T-helper 2 cell treated with Interferon-gamma antibody and Interleukin-4, amounts not matched to agents 5 μg/mL and 100 μg/mL, for 36 hours (primary cell): ENCODE data around the gene MTMR12.
"Not testable (repeated sequence)": the region's sequence is repeated elsewhere in the genome, so short reads cannot be mapped to it uniquely, and the experiment has no call there.

Experiments used
- DNase-seq: peaks from one replicate; pipeline ENCODE4 v3.0.0; 2021; ENCODE audit warnings: low spot score
- H3K27ac Mint-ChIP-seq: one replicate; pipeline ENCODE4 v1.8.0; 2021; ENCODE audit warnings: mild to moderate bottlenecking, mixed read lengths
- H3K27me3 Mint-ChIP-seq: one replicate; pipeline ENCODE4 v1.8.0; 2021; ENCODE audit warnings: low read depth, mixed read lengths
- H3K36me3 Mint-ChIP-seq: one replicate; pipeline ENCODE4 v1.8.0; 2021; ENCODE audit warnings: low read depth, mixed read lengths
- H3K4me1 Mint-ChIP-seq: one replicate; pipeline ENCODE4 v1.8.0; 2021; ENCODE audit warnings: low read depth, mixed read lengths
- H3K4me3 Mint-ChIP-seq: one replicate; pipeline ENCODE4 v1.8.0; 2022; ENCODE audit warnings: mild to moderate bottlenecking, moderate library complexity, mixed read lengths
- H3K9me3 Mint-ChIP-seq: one replicate; pipeline ENCODE4 v1.8.0; 2021; ENCODE audit warnings: mixed read lengths

Gene MTMR12

DNA sequence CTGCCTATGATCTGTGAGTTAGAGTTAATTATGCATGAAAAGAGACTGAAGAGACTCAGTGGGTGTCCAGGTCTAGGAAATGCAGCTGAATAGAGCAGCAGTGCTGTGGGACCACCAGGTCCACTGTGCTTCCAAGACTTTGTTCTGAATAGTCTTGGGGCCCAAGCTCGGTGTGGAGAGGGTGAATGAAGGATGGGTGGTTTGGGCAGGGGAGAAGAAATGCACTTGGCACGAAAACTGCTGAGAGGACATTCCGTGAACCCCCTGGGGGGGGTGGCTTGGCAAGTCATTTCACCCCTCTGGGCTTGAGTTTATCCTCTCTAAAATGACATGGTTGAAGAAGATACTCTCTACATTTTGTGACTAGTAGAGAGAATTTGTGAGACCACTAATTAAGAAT is 102.6 kb downstream of the MTMR12 start:
- Mint-ChIP-seq H3K4me3 (no peak overlapping the region), H3K36me3 (peaks cover 2% of the 10 kb centered on the region), H3K27me3 (no peaks in the 10 kb centered on the region), H3K4me1 (peaks cover 13% of the 10 kb centered on the region), H3K9me3 (peaks cover 8% of the 10 kb centered on the region), H3K27ac (peak overlapping the region; percentile 93)
- no peak for DNase-seq

DNA sequence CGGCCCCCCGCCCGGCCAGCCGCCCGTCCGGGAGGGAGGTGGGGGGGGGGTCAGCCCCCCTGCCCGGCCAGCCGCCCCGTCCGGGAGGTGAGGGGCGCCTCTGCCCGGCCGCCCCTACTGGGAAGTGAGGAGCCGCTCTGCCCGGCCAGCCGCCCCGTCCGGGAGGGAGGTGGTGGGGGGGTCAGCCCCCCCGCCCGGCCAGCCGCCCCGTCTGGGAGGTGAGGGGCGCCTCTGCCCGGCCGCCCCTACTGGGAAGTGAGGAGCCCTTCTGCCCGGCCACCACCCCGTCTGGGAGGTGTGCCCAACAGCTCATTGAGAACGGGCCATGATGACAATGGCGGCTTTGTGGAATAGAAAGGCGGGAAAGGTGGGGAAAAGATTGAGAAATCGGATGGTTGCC is 103.9 kb downstream of the MTMR12 start:
- H3K4me3 Mint-ChIP-seq, DNase-seq, H3K27ac Mint-ChIP-seq, H3K27me3 Mint-ChIP-seq, H3K9me3 Mint-ChIP-seq, H3K36me3 Mint-ChIP-seq: not testable (repeated sequence)
- H3K4me1 Mint-ChIP-seq = peaks cover 13% of the 10 kb centered on the region

GRCh38 chr5:32207355-32207634 is 105.4 kb downstream of the MTMR12 start:
- Mint-ChIP-seq H3K4me3 (no peak overlapping the region), H3K9me3 (peaks cover 5% of the 10 kb centered on the region), H3K27ac (no peak overlapping the region), H3K36me3 (peaks cover 2% of the 10 kb centered on the region), H3K4me1 (peaks cover 12% of the 10 kb centered on the region), H3K27me3 (no peaks in the 10 kb centered on the region)
- DNase-seq = no peak

DNA sequence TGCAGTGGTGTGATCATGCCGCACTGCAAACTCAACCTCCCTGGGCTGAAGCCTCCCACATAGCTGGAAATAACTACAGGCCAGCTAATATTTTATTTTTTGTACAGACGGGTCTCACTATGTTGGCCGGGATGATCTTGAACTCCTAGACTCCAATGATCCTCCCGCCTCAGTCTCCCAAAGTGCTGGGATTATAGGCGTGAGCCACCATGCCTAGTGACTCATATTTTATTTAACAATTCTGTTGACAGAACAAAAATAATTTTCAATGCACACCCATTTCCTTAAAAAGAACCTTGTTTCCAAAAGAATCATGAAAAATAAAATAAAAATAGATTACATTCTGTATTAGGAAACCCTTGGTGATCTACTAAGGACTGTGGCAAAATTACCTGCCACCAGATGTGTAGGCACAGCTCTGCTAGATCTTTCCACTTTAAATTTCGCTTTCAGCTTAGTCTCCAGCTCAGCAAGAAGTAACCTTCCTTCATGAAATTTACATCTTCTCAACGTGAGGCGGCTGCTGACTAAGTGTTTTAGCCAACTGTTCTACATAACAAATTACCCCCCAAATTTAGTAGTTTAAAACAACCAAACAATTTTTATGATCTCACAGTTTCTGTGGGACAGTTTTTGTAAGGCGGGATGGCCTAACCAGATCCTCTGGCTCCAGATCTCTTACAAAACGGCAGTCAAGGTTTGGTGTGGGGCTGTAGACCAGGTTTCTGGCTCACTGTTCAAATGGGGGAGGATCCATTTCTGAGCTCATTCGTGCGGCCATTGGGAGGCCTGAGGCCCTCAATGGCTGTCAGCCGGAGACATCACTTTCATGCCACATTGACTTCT is 106.0 kb downstream of the MTMR12 start:
- Mint-ChIP-seq H3K9me3 (peaks cover 5% of the 10 kb centered on the region), H3K27ac (no peak overlapping the region), H3K4me1 (peaks cover 12% of the 10 kb centered on the region), H3K27me3 (no peaks in the 10 kb centered on the region), H3K4me3 (no peak overlapping the region), H3K36me3 (peaks cover 2% of the 10 kb centered on the region)
- DNase-seq = no peak

GRCh38 chr5:32206053-32206452 is 106.7 kb downstream of the MTMR12 start:
- Mint-ChIP-seq H3K36me3 (peaks cover 2% of the 10 kb centered on the region), H3K9me3 (peaks cover 5% of the 10 kb centered on the region), H3K4me1 (peaks cover 10% of the 10 kb centered on the region), H3K27ac (no peak overlapping the region), H3K4me3 (no peak overlapping the region), H3K27me3 (no peaks in the 10 kb centered on the region)
- no peak for DNase-seq

DNA sequence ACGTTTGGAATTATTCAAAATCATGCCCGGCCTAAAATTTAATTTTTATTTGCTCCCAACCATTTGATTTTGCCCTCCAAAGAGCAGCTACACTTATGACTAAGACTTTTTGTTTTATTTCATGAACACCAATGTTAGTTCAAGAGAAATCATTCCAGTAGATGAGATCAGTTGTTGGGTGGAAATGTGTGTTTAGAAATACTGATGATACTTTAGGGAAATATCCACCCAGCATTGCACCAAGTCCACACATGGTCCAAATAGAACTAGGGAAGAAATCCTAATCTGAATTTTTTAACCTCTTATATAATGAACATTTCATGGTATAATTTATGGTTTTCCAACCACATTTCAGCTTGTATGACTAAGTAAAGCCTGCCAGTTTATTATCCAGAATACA is 110.3 kb downstream of the MTMR12 start:
- Mint-ChIP-seq H3K27ac (no peak overlapping the region), H3K27me3 (no peaks in the 10 kb centered on the region), H3K9me3 (no peaks in the 10 kb centered on the region), H3K36me3 (no peaks in the 10 kb centered on the region), H3K4me1 (no peaks in the 10 kb centered on the region), H3K4me3 (no peak overlapping the region)
- DNase-seq = no peak

- H3K27ac Mint-ChIP-seq = no peak overlapping the region
- no peak overlapping the region for H3K4me3 Mint-ChIP-seq
- no peaks in the 10 kb centered on the region for H3K27me3 Mint-ChIP-seq
- H3K9me3 Mint-ChIP-seq = no peaks in the 10 kb centered on the region
- H3K4me1 Mint-ChIP-seq = no peaks in the 10 kb centered on the region
- no peak for DNase-seq
- no peaks in the 10 kb centered on the region for H3K36me3 Mint-ChIP-seq
Observed at GRCh38 chr5:32201122-32201753, 111.5 kb downstream of the MTMR12 start.

DNA sequence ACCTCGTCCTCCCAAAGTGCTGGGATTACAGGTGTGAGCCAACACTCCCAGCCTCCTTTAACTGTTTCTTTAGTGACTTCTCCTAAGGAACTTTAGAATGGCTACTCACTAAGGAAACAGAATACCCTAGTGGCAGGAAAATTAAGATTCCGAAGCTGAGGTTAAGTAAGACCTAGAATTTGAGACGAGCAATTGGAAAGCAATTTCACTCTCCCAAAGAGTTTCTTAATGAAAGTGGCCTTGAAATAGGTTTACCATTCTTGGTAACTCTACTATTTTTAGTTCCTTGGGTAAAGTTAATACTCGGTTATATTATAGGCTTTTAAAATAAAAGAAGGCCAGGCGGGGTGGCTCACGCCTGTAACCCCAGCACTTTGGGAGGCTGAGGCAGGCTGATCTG is 115.7 kb downstream of the MTMR12 start:
- Mint-ChIP-seq H3K4me1 (peaks cover 2% of the 10 kb centered on the region), H3K36me3 (no peaks in the 10 kb centered on the region), H3K4me3 (no peak overlapping the region), H3K27ac (no peak overlapping the region), H3K27me3 (peaks cover 8% of the 10 kb centered on the region), H3K9me3 (no peaks in the 10 kb centered on the region)
- DNase-seq = no peak

DNA sequence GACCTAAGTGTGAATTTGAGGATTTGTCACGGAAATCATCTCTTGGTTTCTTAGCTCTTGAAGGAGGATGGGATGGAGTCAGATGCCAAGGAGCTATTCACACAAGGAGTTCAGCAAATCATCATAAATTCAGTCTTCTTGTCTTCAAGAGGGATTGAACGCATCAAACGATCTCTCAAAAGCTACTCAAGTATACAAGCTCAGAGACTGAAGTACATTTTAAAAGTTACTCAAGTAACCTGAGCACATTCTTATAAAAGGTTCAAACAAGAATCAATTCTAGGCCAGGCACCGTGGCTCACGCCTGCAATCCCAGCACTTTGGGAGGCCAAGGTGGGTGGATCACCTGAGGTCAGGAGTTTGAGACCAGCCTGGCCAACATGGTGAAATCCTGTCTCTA is 117.5 kb downstream of the MTMR12 start:
- no peak for DNase-seq
- no peaks in the 10 kb centered on the region for H3K36me3 Mint-ChIP-seq
- H3K4me1 Mint-ChIP-seq = peaks cover 2% of the 10 kb centered on the region
- no peaks in the 10 kb centered on the region for H3K9me3 Mint-ChIP-seq
- H3K27me3 Mint-ChIP-seq = peaks cover 8% of the 10 kb centered on the region
- H3K27ac Mint-ChIP-seq = no peak overlapping the region
- no peak overlapping the region for H3K4me3 Mint-ChIP-seq

GRCh38 chr5:32193591-32193990 is 119.1 kb downstream of the MTMR12 start:
- Mint-ChIP-seq H3K27ac (no peak overlapping the region), H3K36me3 (no peaks in the 10 kb centered on the region), H3K4me3 (no peak overlapping the region), H3K4me1 (peaks cover 2% of the 10 kb centered on the region), H3K27me3 (peaks cover 8% of the 10 kb centered on the region), H3K9me3 (no peaks in the 10 kb centered on the region)
- DNase-seq = no peak

DNA sequence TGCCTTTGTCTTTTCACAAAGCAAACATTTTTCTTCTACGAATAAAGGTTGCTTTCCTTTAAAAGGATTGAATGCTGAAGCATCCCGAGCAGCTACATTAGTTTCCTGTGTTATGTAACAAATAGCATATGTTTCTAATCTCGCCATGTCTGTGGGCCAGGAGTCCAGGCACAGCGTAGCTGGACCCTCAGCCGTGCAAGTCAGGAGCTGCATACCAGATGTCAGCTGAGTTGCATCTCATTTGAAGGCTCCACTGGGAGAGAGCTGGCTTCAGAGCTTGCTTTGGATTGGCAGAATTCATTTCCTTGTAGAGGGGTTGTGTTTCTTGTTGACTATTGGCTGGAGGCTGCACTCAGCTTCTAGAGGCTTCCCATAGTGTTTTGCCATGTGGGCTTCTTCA is 122.6 kb downstream of the MTMR12 start:
- Mint-ChIP-seq H3K27ac (no peak overlapping the region), H3K27me3 (peaks cover 6% of the 10 kb centered on the region), H3K9me3 (peaks cover 6% of the 10 kb centered on the region), H3K36me3 (no peaks in the 10 kb centered on the region), H3K4me1 (peaks cover 2% of the 10 kb centered on the region), H3K4me3 (no peak overlapping the region)
- DNase-seq = no peak

DNA sequence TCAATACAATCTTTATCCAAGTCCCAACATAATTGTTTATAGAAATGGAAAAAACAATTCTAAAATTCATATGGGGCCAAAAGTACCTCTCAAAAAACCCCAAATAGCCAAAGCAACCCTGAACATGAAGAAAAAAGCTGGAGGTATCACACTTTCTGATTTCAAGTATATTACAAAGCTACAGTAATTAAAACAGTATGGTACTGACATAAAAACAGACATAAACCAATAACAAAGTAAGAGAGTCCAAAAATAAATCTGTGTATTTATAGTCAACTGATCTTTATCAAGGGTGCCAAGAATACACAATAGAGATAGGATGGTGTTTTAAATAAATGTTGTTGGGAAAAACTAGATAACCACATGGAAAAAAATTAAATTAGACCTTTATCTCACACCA is 125.1 kb downstream of the MTMR12 start:
- no peak for DNase-seq
- Mint-ChIP-seq H3K27me3 (peaks cover 2% of the 10 kb centered on the region), H3K4me3 (no peak overlapping the region), H3K9me3 (peaks cover 6% of the 10 kb centered on the region), H3K4me1 (peaks cover 1% of the 10 kb centered on the region), H3K36me3 (no peaks in the 10 kb centered on the region), H3K27ac (no peak overlapping the region)

GRCh38 chr5:32182463-32183063 is 130.2 kb downstream of the MTMR12 start:
- peaks cover 3% of the 10 kb centered on the region for H3K4me1 Mint-ChIP-seq
- H3K27ac Mint-ChIP-seq = no peak overlapping the region
- no peak overlapping the region for H3K4me3 Mint-ChIP-seq
- DNase-seq = no peak
- peaks cover 2% of the 10 kb centered on the region for H3K9me3 Mint-ChIP-seq
- H3K36me3 Mint-ChIP-seq = no peaks in the 10 kb centered on the region
- H3K27me3 Mint-ChIP-seq = no peaks in the 10 kb centered on the region
